ENCODE measurements around the gene GPR35. TPM values are rescaled to one million over a fixed set of nuclear protein-coding genes. Genes with fewer than 3 reads are reported as not detected.
"Not testable (repeated sequence)": the region's sequence is repeated elsewhere in the genome, so short reads cannot be mapped to it uniquely, and the experiment has no call there.

The GPR35 gene
- total RNA-seq, 1 experiment from 2014 or later, result 2.7 TPM

DNA sequence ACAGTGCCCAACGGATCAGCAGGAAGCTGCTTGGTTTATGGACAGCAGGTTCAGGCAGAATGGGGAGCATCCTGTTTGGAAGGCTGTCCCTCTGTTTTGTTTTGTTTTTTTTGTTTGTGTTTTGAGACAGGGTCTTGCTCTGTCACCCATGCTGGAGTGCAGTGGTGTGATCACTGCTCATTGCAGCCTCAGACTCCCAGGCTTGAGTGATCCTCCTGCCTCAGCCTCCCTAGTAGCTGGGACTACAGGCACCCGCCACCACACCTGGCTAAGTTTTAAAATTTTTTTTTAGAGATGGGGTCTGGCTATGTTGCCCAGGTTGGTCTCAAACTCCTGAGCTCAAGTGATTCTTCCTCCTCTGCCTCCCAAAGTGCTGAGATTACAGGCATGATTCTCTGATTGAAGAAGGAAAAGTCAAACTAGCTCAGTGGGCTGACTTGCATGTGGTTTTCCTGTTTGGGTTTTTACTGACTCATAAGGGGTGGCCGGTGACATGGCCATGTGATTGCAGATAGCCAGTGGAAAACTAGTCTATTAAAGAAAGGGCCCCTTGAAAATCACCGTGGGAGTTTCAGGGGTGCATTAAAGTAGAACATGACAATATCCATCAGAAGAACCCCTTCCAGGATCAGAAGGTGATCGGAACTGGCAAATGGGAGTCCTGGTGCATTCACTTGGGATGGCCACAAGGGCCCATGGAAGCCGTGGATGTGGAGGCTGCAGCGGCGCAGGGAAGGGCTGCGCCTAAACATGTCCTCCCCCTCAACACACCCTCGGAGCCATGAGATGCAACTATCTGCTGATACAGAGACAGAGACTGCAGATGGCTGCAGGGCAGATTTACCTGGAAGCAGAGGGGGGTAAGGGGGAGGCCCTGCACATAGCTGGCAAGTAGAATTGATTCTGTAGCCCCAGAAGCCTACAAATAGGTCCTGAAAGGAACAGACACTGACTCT is 30.9 kb downstream of the GPR35 start:
- DNase-seq (ENCODE audit: low spot score), result peak; percentile 53

DNA sequence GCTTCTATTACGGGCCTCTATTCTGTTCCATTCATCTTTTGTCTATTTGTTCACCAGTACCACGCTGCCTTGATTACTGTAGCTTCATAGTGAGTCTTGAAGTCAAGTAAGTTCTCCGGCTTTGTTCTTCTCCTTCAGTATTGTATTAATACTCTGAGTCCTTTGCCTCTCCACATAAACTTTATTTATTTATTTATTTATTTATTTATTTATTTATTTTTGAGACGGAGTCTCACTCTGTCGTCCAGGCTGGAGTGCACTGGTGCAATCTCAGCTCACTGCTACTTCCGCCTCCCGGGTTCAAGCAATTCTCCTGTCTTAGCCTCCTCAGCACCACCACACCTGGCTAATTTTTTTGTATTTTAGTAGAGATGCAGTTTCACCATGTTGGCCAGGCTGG is 34.6 kb downstream of the GPR35 start:
- DNase-seq (ENCODE audit: low spot score), result not testable (repeated sequence)

DNA sequence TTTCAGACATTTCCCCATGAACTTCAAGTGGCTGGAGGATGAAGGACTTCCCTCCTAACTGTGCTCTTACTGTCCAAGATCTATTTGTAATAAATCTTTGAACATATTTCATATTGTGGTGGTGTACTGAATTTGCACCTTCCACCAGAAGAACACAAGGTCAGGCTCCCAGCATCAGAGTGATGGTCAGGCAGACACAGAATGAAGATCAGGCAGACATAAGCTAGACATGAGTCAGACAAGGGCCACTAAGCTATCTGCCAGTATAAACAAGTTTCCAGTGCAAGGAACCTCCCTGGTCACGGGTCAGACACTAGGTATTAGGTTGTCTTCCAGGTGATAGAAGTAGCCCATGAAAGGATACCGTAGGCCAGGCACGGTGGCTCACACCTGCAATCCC is 37.4 kb downstream of the GPR35 start:
- no peak for DNase-seq (ENCODE audit: low spot score)

DNA sequence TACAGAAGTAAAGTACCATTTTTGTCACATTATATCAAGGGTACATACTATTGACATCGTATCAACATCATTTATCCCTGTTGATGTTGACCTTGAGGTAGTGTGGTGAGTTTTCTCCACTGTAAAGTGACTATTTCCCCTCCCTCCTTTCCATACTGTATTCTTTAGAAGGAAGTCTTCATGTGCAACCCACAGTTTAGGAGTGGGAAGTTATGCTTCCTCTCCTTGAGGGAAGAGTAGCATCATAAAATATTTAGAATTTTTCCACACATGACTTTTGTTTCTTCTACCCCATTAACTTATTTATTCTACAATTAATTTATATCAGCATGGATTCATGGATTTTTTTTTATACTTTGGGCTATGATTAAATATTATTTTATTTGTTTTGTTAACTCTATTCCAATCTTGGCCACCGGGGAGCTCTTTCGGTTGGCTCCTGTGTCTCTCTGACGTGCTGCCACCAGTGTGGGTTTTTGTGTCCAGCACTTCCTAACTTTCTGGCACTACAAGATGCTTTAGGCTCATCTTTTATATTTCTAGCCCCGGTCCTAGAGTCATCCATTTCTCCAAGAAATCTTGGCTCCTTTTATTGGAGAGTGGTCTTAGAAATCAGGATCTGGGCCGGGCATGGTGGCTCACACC is 38.4 kb downstream of the GPR35 start:
- DNase-seq (ENCODE audit: low spot score), result no peak

DNA sequence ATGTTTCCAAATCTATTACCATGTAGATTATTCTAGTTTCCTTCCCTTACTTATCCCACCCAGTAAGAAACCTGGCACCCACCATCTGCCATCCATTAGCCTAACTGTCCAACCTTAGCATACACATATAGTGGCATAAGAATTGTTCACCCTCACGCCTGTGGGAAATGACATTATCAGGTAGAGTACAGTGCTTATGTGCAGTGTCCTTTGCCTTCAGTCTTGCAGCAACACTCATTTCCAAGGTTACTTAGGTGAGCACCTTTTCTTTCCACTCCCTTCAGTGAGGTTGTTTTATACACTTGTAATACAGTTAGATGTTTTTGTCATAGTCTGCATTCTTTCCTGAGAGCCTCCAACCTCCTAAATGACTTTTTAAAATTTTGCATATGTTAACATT is 39.3 kb downstream of the GPR35 start:
- DNase-seq (ENCODE audit: low spot score), result no peak

DNA sequence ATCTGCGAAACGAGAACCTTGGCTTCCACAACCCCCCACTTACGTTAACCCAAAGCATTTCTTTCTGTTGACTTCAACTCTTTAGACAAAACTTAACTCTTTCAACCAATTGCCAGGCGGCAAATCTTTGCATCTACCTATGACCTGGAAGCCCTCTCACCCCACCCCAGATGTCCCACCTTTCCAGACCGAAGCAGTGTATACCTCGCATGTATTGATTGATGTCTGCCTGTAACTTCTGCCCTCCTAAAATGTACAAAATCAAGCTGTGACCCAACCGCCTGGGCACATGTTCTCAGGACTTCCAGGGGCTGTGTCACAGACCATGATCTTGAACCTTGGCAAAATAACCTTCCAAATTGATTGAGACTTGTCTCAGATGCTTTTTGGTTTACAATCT is 45.1 kb downstream of the GPR35 start:
- DNase-seq (ENCODE audit: low spot score), result no peak

DNA sequence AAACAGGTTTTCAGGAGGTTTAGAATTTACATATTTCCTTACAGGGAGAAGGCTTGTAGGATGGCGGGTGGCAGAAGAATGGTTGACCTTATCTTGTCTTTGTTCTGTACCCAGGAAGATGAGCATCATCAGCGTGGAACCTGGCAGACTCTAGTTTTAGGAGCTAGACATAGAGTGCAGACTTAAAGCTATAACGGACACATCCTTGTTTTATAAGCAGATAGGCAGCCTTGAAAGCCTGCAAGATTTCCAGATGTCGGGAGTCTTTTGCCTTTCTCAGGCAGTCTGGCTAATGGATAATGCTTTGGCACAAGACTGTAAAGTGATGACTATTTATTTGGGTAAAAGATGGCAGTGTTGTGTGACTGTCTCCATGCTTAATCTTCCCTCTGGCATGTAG is 45.7 kb downstream of the GPR35 start:
- DNase-seq (ENCODE audit: low spot score), result no peak

DNA sequence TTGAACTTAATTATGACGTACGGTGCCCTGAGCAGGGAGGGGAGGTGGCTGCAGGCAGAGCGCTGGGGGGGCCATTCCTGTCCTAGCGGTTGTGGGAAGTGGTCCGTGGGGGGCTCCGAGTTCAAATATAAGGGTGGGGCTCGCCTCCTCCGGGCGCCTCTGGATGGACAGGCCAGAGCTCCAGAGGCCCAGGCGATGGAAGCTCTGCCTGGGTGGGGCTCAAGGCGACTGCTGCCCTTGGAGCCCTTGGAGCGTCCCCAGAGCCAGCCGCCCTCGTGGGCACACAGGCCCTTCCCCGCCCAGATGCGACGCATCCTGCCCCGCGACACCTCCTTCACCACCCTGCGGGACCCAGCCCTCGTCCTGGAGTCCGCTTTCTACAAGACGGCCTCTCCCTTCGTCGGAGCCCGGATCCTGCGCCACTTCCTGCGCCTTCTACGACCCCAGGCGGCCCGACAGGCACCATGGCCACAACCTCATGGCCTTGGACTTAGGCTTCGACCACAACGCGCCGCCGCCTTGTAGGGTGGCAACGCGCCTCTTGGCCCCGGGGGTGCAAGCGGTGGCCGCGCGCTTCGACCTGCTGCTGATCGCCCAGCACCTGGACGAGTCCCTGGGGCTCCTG is 46.9 kb downstream of the GPR35 start:
- DNase-seq (ENCODE audit: low spot score), result no peak

DNA sequence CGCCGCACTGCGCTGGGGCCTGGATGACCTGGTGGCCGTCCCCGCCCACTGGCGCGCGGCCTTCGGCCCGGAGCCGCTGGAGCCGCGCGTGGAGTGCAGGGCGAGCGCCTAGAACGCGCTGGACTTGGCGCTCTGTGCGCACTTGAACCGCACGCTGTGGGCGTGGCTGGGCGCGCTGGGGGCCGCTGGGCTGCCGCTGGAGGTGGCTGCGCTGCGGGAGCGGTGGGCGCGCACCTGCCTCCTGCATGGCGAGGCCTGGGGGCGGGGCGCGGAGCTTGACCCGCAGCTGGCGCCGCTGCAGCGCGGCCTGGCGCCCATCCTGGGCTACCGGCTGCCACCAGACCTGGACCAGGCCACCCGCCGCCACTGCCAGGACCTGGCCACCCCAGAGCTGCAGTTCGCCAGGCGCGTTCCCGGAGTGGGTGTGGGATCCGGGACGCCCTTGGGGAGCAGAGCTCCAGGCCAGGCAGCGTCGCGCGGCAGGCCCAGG is 47.5 kb downstream of the GPR35 start:
- DNase-seq (ENCODE audit: low spot score), result no peak

DNA sequence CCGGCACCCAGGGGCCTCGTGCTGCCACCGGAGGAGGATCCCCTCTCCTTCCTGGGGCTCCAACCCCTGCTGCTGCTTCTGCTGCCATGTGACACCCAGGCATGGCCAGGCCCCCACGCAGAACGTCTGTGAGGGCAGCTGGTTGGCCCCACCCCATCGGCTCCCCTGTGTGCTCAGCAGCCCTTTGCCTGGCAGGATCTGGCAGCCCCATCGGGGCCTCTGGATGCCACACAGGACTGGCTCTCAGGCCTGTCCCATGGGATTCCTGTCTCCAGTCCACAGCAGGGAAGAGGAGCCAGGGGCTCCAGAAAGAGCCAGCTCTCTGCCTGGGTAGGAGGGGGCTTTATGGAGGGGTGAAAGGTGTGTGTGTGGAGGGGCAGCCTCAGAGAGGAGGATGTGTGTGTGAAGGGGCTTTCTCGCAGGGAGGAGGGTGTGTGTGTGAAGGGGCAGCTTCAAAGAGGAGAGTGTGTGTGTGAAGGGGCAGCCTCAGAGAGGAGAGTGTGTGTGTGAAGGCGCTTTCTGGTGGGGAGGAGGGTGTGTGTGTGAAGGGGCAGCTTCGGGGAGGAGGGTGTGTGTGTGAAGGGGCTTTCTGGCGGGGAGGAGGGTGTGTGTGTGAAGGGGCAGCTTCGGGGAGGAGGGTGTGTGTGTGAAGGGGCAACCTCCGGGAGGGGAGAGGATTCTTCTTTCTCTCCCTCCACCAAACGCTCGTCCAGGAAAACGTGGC is 49.3 kb downstream of the GPR35 start:
- not testable (repeated sequence) for DNase-seq (ENCODE audit: low spot score)

DNA sequence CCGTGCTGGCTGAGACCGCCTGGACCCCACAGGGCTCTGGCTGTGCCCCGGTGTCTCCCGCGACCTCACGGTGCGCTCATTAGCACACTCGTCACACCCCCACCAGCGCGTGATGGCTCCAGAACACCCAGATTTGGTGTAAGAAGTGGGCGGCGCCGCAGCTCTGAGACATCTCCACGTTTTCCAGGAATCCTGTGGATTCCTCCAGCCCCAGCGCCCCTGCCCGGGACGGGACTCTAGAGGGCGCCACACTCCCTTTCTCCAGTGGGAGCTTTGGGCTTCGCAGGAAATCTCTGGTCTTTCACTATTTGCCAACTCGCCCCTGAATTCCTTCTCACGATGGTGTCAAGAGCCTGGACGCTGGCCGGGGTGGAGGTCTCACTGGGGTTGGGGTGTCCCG is 50.1 kb downstream of the GPR35 start:
- DNase-seq (ENCODE audit: low spot score), result not testable (repeated sequence)

DNA sequence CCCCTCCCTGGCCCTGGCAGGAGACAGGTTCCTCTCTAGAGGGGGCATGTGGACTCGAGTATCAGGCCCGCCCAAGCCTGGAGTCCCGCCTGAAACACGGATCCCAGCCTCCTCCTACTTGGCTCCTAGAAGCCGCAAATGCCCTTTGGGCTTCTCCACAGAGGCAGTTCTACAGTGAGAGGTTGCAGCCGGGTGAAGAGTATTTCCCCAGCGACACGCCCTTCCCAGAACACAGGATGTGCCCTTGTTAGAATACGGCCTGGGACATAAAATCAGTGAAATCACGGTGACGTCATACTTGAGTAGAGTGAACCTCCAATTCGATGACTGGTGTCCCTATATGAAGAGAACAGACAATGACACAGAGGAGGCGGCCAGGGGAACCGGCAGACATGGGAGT is 52.8 kb downstream of the GPR35 start:
- DNase-seq (ENCODE audit: low spot score), result not testable (repeated sequence)

DNA sequence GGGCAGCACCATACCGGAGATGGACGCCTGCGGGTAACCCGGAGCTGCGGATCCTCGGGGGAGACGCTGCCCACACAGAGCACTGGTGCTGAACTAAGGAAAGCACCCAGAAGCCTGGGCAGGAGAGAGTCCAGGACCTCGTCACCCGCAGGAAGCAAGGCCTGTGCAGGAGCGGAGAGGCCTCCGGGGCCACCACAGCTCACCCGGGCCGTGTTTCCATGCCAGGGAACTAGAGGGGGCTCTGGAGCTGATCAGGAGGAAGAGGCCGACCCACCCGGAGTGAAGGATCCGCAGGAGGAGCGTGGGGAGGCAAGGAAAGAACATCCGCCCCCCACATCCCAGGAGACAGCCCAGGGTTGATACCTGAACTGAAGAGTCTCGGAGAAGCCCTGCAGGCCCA is 53.6 kb downstream of the GPR35 start:
- not testable (repeated sequence) for DNase-seq (ENCODE audit: low spot score)

DNA sequence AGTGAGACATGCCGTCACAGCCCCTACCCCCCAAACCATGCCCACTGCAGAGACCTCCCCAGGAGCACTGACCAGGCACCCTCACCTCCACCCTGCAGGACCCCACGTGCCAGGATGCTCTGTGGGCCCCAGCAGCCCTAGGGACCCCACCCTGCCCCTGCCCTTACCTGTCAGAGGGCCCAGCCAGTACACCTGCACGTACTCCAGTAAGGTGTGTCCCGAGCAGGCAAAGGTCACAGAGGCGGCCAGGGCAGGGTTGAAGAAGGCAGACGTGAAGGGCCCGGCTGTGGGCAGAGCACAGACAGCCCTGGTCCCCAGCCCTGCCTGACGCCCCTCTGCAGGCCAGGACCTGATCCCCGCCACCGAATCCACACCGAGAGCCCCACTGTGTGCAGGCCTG is 54.9 kb downstream of the GPR35 start:
- DNase-seq (ENCODE audit: low spot score), result not testable (repeated sequence)

Other genes with a start within 250 kb of the GPR35 start
- 182 and 198 TPM in 2 replicates for gene GPC1, start 189.8 kb upstream of the GPR35 start, total RNA-seq (2014; rRNA removed; shearing (Covaris generic))
- gene ANKMY1, start 67.5 kb upstream of the GPR35 start, total RNA-seq (2014; rRNA removed; shearing (Covaris generic)), result 8.0 and 8.9 TPM in 2 replicates
- 12.3 and 12.6 TPM in 2 replicates for gene DUSP28, start 65.1 kb upstream of the GPR35 start, total RNA-seq (2014; rRNA removed; shearing (Covaris generic))
- 13.5 and 19.8 TPM in 2 replicates for gene RNPEPL1, start 57.0 kb upstream of the GPR35 start, total RNA-seq (2014; rRNA removed; shearing (Covaris generic))
- gene CAPN10, start 38.7 kb upstream of the GPR35 start, total RNA-seq (2014; rRNA removed; shearing (Covaris generic)), result 15.4 and 22.2 TPM in 2 replicates
- not detected in 2 replicates for gene AQP12B, start 57.4 kb downstream of the GPR35 start, total RNA-seq (2014; rRNA removed; shearing (Covaris generic))
- gene AQP12A, start 66.4 kb downstream of the GPR35 start, total RNA-seq (2014; rRNA removed; shearing (Covaris generic)), result not detected in 2 replicates
- gene KIF1A, start 194.7 kb downstream of the GPR35 start, total RNA-seq (2014; rRNA removed; shearing (Covaris generic)), result 4.1 and 6.4 TPM in 2 replicates
- gene AGXT, start 243.3 kb downstream of the GPR35 start, total RNA-seq (2014; rRNA removed; shearing (Covaris generic)), result 0.07 TPM in 1 of 2 replicates, not detected in the other

Measured in A172 (cell line).